HG02884 (cell line): ENCODE results near the gene COX5B.
"Not testable (repeated sequence)": the region's sequence is repeated elsewhere in the genome, so short reads cannot be mapped to it uniquely, and the experiment has no call there.

ENCODE experiments used
- ATAC-seq: cut with Tn5 transposase; IDR thresholded peaks from one replicate; pipeline ENCODE4 v1.9.1; 2021; ENCODE audit warnings: mild to moderate bottlenecking, moderate library complexity; ENCODE audit not compliant: unreplicated experiment

The COX5B gene

DNA sequence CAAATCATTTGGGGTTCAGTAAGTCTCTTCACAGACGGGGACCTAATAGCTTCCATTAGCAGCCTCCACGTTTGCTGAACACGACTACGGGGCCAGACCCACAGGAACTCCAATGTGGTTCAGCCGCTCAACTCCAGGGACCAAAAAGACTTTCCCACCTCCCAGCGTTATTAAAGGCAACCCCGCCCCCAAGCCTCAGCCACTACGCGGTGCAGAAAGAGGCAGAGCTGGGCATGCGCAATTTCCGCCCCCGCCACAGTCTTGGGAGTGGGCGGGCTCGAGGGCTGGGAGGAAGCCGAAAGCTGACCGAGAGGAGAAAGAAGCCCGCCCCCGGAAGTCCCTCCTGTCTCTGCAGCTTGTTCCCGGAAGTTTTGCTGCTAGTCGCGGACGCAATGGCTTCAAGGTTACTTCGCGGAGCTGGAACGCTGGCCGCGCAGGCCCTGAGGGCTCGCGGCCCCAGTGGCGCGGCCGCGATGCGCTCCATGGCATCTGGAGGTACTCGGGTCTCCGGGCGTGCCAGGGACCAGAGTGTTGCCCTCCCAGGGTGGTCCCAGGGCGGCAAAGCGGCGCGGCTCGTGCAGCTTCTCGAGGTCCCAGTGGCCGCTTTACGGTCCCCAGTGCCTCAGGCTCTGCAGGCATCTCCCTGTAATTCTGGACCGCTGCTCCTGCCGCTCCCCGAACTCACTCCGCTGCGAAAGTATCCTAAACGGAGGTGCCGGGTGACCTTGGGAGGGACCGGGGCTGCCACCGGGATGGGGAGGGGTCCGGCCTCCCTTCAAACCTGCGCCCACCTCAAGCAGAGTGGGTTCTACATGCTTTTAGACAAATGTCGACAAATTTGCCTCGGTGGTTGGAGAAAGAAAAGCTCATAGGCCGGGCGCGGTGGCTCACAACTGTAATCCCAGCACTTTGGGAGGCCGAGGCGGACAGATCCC, at the start of gene COX5B:
TSS of gene COX5B (plus strand) at position 368 of the 935 bp plus-strand sequence. CDS start at position 393, 25 bp downstream.
- ATAC-seq = peak; percentile 94

DNA sequence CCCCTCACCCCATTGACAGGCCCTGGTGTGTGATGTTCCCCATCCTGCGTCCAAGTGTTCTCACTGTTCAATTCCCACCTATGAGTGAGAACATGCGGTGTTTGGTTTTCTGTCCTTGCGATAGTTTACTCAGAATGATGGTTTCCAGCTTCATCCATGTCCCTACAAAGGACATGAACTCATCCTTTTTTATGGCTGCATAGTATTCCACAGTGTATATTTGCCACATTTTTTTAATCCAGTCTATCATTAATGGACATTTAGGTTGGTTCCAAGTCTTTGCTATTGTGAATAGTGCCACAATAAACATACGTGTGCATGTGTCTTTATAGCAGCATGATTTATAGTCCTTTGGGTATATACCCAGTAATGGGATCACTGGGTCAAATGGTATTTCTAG, 49.7 kb upstream of the COX5B start:
- not testable (repeated sequence) for ATAC-seq

DNA sequence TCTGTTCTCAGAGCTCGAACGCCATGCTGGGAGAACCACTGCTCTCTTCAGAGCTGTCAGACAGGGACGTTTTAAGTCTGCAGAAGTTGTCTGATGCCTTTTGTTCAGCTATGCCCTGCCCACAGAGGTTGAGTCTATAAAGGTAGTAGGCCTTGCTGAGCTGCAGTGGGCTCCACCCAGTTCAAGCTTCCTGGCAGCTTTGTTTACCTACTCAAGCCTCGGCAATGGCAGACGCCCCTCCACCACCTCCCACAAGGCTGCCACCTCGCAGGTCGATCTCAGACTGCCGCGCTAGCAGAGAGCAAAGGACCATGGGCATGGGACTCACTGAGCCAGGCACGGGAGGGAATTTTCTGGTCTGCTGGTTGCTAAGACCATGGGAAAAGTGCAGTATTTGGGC, 44.3 kb upstream of the COX5B start:
- not testable (repeated sequence) for ATAC-seq

DNA sequence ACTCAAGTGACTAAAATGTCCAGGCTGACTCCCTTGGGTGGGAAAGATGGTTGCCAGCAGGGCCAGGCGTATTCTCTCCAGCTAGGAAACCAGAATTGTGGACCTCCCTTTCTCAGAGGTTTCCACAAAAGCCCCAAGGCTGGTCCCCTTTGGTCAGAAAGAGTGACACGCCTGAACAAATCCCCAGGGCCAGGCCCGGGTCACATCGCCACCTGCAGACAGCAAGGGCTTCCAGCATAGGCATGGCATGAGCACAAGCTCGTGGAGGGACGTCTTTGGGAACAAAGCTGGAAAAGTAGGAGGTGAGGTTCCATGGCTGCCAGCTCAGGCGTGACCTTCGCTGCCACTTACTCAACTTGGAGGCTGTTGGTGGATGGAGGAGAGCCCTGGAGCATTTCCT, 40.8 kb upstream of the COX5B start:
- not testable (repeated sequence) for ATAC-seq

GRCh38 chr2:97605524-97606339, 40.1 kb upstream of the COX5B start:
- ATAC-seq = not testable (repeated sequence)

DNA sequence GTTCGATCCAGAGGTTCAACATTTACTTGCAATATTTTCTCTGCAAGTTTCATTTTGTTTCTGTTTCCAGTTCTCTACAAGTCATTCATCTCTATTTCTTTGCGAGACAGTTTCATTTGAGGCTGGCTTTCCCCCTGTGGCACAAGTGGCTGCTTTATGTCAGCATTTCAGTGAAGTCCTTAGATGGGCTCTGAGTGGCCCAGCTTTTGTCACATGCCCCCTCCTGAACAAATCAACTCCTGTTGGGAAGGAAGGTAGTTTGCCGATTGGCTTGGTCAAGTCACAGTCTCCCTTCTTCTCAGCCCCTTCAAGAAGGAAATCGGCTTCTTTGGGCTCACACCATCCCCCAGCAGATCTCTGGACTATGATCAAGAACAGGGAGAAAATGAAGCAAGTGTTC, 37.1 kb upstream of the COX5B start:
- ATAC-seq = not testable (repeated sequence)

DNA sequence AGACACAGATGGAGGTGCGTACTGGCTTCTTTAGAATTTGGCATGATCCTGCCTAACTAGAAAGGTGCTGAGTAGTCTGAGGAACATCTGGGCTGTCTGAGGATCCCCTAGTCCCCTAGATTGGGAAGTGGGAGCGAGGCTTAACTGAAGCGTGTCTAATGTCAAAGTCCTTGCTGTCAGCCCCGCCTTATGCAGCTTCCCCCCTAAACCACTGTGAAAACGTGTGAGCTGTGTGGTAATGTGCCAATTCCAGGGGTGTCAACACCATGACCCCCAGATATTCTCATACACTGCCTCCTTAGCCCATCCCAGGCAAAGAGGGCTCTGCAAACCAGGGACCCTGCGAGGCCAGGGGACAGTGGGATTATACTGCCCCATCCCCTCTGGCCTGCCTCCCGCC, 34.0 kb upstream of the COX5B start:
- ATAC-seq = not testable (repeated sequence)

- ATAC-seq = not testable (repeated sequence)
Observed at GRCh38 chr2:97615746-97616145, 30.1 kb upstream of the COX5B start.

DNA sequence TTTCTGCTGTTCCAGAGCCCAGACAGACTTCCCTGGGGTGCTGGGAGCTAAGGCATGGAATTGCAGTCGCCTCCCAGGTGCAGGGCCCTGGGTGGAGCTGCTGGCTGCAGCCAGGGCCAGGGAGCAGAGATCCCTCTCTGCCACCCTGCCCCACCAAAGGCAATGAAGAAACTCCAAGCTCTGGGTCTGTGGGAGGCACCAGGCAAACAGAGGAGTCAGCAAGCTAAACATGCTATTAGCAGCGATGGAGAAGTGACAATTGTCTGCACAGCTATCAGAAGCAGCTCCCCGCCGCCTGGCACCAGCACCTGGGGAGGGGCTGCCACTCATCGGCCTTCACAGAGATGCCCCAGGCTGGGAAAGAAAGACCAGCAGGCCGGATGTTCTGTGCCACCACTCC, 28.0 kb upstream of the COX5B start:
- ATAC-seq = no peak

- ATAC-seq = not testable (repeated sequence)
Observed at GRCh38 chr2:97618939-97619827, 26.7 kb upstream of the COX5B start.

DNA sequence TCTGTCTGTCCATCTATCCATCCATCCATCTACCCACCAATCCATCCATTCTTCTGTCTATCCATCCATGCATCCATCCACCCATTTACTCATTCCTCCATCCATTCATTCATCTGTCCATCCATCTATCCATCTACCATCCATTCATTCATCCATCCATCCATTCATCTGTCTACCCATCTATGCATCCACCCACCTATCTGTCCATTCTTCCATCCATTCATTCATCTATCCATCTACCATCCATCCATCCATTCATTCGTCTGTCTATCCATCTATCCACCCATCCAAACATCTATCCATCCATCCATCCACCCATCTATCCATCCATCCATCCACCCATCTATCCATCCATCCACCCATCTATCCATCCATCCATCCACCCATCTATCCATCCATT, 25.4 kb upstream of the COX5B start:
- ATAC-seq = not testable (repeated sequence)

DNA sequence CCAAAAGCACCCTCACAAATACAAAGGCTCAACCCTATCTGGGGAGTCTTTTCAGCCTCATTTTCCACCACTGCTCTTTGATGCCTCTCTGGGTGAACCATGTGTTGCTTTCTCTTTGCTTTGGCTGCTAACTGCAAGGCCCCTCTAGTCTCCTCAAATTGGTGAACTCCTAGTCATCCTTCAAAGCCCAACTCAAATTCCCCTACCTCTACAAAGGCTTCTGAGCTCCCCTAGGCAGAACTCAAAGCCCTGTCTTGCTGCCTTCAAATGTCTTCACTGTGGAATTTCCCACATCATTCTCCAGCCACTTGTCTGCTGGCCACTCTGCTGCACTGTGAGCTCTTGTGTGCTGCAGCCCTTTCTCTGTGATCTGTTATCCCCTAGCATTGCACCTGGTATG, 22.9 kb upstream of the COX5B start:
- ATAC-seq = not testable (repeated sequence)

DNA sequence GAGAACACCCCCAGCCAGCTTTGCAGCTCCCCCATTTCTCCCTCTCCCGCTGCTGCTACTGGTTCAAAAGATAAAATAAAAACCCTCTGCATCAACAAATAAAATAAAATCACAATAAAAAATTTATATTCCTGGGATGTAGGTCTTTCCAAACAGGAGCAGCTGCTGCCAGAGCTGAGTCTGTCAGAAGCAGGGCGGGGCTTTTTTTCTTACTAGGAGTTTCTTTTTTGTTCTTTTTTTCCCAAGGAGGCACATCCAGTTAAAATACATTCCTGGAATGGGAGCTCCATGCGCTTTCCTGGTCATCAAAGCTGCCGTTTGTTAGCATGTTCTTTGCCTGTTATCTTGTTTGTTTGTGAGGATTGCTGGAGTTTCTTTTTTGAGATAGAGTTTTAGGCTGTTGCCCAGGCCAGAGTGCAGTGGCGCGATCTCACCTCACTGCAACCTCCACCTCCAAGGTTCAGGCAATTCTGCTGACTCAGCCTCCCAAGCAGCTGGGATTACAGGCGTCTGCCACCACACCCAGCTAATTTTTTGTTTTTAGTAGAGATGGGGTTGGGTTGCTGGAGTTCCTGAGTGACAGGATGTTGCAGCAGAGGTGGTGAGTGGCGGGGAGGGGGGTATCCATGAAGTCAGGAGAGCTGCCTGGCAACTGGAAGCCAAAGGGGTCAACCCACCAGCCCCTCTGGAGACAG, 20.4 kb upstream of the COX5B start:
- ATAC-seq = not testable (repeated sequence)

- ATAC-seq = not testable (repeated sequence)
Observed at GRCh38 chr2:97626049-97626430, 19.8 kb upstream of the COX5B start.

- no peak for ATAC-seq
Observed at GRCh38 chr2:97644023-97644717, 1.7 kb upstream of the COX5B start.

GRCh38 chr2:97645112-97645694, 659 bp upstream of the COX5B start:
- peak; percentile 31 for ATAC-seq

GRCh38 chr2:97646977-97647376, 1.1 kb downstream of the COX5B start:
- no peak for ATAC-seq

DNA sequence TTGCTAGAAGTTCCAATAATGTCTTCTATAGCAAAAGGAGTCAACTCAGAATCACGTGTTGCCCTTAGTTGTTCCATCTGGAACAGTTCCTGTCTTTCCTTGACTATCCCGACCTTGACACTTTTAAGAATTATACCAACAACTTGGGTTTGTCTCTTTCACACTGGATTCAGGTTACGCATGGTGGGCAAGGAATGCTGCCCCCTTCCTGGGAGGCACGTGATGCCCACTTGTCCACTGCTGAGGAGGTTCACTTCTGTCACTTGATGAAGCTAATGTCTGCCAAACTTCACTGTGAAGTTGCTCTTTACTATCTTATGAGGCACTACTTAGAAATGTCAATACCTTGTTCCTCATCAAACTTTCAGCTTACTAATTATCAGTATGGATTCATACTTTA, 5.3 kb downstream of the COX5B start:
- no peak for ATAC-seq

- ATAC-seq = no peak
Observed at GRCh38 chr2:97653473-97653872, 7.6 kb downstream of the COX5B start.
